Astrocyte (in vitro differentiated cells and primary cell): ENCODE data around the gene TDRD12. TPM values are rescaled to one million over a fixed set of nuclear protein-coding genes. Genes with fewer than 3 reads are reported as not detected.

Experiments
- DNase-seq: peaks from one replicate; pipeline ENCODE4 v3.0.0-alpha.2; 2010; ENCODE audit warnings: low read depth
- FAIRE-seq: peaks from 2 replicates; lab custom pipeline; 2011; peaks lifted over from hg19 to GRCh38; lab: Jason Lieb, UNC
- H2AFZ ChIP-seq: 2 replicates; pipeline ENCODE4 v1.6.0; 2012; ENCODE audit warnings: low read depth, low read length, inconsistent platforms
- H3K27ac ChIP-seq: 2 replicates; pipeline ENCODE4 v1.5.1; 2011; ENCODE audit warnings: low read depth, low read length, inconsistent platforms
- H3K27me3 ChIP-seq: 2 replicates; pipeline ENCODE4 v1.6.0; 2011; ENCODE audit warnings: low read length, inconsistent platforms; ENCODE audit not compliant: insufficient read depth
- H3K36me3 ChIP-seq: 2 replicates; pipeline ENCODE4 v1.5.1; 2011; ENCODE audit warnings: low read length, inconsistent platforms; ENCODE audit not compliant: insufficient read depth
- H3K4me1 ChIP-seq: 2 replicates; pipeline ENCODE4 v1.5.1; 2011; ENCODE audit warnings: low read length, inconsistent platforms; ENCODE audit not compliant: insufficient read depth
- H3K4me2 ChIP-seq: 2 replicates; pipeline ENCODE4 v1.6.0; 2012; ENCODE audit warnings: low read length, inconsistent platforms
- H3K4me3 ChIP-seq: 2 replicates; pipeline ENCODE4 v1.5.1; 2011; ENCODE audit warnings: low read depth, mild to moderate bottlenecking, low read length, inconsistent platforms; ENCODE audit not compliant: insufficient read depth
- H3K79me2 ChIP-seq: 2 replicates; pipeline ENCODE4 v1.6.0; 2012; ENCODE audit warnings: mild to moderate bottlenecking, low read length, inconsistent platforms; ENCODE audit not compliant: insufficient read depth
- H3K9ac ChIP-seq: 2 replicates; pipeline ENCODE4 v1.6.0; 2012; ENCODE audit warnings: mild to moderate bottlenecking, low read length, inconsistent platforms
- H3K9me3 ChIP-seq: 2 replicates; pipeline ENCODE4 v1.5.1; 2012; ENCODE audit warnings: low read depth, mild to moderate bottlenecking, low read length, inconsistent platforms; ENCODE audit not compliant: insufficient read depth
- H4K20me1 ChIP-seq: 2 replicates; pipeline ENCODE4 v1.6.0; 2012; ENCODE audit warnings: low read length, inconsistent platforms; ENCODE audit not compliant: insufficient read depth
- H3K27ac Mint-ChIP-seq: one replicate; pipeline ENCODE4 v1.8.0; 2021; ENCODE audit warnings: mild to moderate bottlenecking, mixed read lengths; ENCODE audit not compliant: unreplicated experiment
- H3K27me3 Mint-ChIP-seq: one replicate; pipeline ENCODE4 v1.8.0; 2021; ENCODE audit warnings: low read depth, mixed read lengths; ENCODE audit not compliant: unreplicated experiment
- H3K36me3 Mint-ChIP-seq: one replicate; pipeline ENCODE4 v1.8.0; 2021; ENCODE audit warnings: low read depth, mixed read lengths; ENCODE audit not compliant: unreplicated experiment
- H3K4me1 Mint-ChIP-seq: one replicate; pipeline ENCODE4 v1.8.0; 2021; ENCODE audit warnings: low read depth, mixed read lengths; ENCODE audit not compliant: unreplicated experiment
- H3K4me3 Mint-ChIP-seq: one replicate; pipeline ENCODE4 v1.8.0; 2021; ENCODE audit warnings: mild to moderate bottlenecking, moderate library complexity, mixed read lengths; ENCODE audit not compliant: unreplicated experiment
- H3K9me3 Mint-ChIP-seq: one replicate; pipeline ENCODE4 v1.8.0; 2021; ENCODE audit warnings: mild to moderate bottlenecking, mixed read lengths; ENCODE audit not compliant: unreplicated experiment
- EZH2 ChIP-seq: IDR thresholded peaks from 2 replicates; pipeline ENCODE4 v1.6.1; 2012; ENCODE audit warnings: mild to moderate bottlenecking, low read length, inconsistent platforms; ENCODE audit not compliant: insufficient read depth
- total RNA-seq: library from RNA; stranded (reverse); gene quantifications from 2 replicates; pipeline ENCODE4 v1.2.1, GENCODE V29; 2021
- TF ChIP-seq, protein P1 (sequence below): IDR thresholded peaks from 2 replicates; pipeline ENCODE4 v1.5.1; 2011; ENCODE audit warnings: low read depth, mild to moderate bottlenecking, inconsistent platforms, low read length, moderate library complexity; ENCODE audit not compliant: insufficient read depth

TDRD12 gene
- total RNA-seq, 1 donor from 2014 or later: not detected

DNA sequence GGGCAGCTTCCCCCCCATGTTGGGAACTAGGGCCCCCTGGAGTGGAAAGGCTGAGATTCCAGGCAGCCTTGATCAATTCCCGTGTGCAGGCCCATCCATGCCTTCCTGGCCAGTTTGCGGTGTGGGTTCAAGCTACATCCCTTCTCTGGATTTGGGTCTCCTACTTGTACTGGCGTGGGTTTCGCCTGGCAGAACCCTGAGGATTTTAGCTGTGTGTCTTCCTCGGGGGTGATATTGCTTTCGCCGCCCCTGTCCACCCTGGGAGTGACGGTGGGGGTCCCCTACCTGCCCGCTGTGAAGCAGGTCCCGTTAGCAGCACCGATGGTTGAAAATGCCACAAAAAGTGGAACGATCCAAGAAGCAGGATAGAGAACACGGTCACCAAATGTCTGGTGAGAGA, 138.6 kb downstream of the TDRD12 start:
- no peak overlapping the region for H3K27ac Mint-ChIP-seq
- no peaks in the 10 kb centered on the region for H3K79me2 ChIP-seq
- no peaks in the 10 kb centered on the region for H3K27me3 ChIP-seq
- H3K27ac ChIP-seq: no peak overlapping the region
- H3K4me1 Mint-ChIP-seq: no peaks in the 10 kb centered on the region
- no peak overlapping the region for H3K4me3 ChIP-seq
- H3K4me1 ChIP-seq: no peaks in the 10 kb centered on the region
- H3K9me3 Mint-ChIP-seq: no peaks in the 10 kb centered on the region
- H3K36me3 Mint-ChIP-seq: peaks cover 2% of the 10 kb centered on the region
- no peak for TF ChIP-seq EZH2
- FAIRE-seq (no peak), DNase-seq (no peak)
- H3K9ac ChIP-seq: no peak overlapping the region
- no peaks in the 10 kb centered on the region for H4K20me1 ChIP-seq
- no peaks in the 10 kb centered on the region for H3K36me3 ChIP-seq
- no peaks in the 10 kb centered on the region for H3K9me3 ChIP-seq
- no peak overlapping the region for H3K4me3 Mint-ChIP-seq
- H3K27me3 Mint-ChIP-seq: no peaks in the 10 kb centered on the region
- H3K4me2 ChIP-seq: no peak overlapping the region
- no peak overlapping the region for H2AFZ ChIP-seq

DNA sequence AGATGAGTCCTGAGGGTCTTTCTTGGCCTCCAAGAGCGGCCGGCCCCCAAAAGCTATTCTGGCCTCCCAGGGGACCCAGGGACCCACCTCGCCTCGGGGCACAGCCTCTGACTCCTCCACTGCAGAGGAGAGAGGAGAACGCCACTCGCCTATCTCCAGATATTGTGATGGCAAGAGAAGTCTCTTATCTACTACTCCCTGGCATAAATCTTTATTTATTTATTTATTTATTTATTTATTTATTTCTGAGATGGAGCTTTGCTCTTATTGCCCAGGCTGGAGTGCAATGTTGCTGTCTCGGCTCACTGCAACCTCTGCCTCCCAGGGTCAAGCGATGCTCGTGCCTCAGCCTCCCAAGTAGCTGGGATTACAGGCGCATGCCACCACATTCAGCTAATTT, 139.0 kb downstream of the TDRD12 start:
- H3K4me2 ChIP-seq: no peak overlapping the region
- no peaks in the 10 kb centered on the region for H3K9me3 ChIP-seq
- no peak overlapping the region for H3K9ac ChIP-seq
- Mint-ChIP-seq H3K9me3 (no peaks in the 10 kb centered on the region), H3K27me3 (no peaks in the 10 kb centered on the region), H3K4me3 (no peak overlapping the region), H3K27ac (no peak overlapping the region), H3K4me1 (no peaks in the 10 kb centered on the region), H3K36me3 (peaks cover 2% of the 10 kb centered on the region)
- no peak overlapping the region for H3K27ac ChIP-seq
- H3K36me3 ChIP-seq: no peaks in the 10 kb centered on the region
- no peak for TF ChIP-seq EZH2
- TF ChIP-seq, protein P1, sequence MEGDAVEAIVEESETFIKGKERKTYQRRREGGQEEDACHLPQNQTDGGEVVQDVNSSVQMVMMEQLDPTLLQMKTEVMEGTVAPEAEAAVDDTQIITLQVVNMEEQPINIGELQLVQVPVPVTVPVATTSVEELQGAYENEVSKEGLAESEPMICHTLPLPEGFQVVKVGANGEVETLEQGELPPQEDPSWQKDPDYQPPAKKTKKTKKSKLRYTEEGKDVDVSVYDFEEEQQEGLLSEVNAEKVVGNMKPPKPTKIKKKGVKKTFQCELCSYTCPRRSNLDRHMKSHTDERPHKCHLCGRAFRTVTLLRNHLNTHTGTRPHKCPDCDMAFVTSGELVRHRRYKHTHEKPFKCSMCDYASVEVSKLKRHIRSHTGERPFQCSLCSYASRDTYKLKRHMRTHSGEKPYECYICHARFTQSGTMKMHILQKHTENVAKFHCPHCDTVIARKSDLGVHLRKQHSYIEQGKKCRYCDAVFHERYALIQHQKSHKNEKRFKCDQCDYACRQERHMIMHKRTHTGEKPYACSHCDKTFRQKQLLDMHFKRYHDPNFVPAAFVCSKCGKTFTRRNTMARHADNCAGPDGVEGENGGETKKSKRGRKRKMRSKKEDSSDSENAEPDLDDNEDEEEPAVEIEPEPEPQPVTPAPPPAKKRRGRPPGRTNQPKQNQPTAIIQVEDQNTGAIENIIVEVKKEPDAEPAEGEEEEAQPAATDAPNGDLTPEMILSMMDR: no peak
- no peak overlapping the region for H2AFZ ChIP-seq
- no peaks in the 10 kb centered on the region for H4K20me1 ChIP-seq
- DNase-seq (no peak), FAIRE-seq (no peak)
- no peaks in the 10 kb centered on the region for H3K79me2 ChIP-seq
- H3K27me3 ChIP-seq: no peaks in the 10 kb centered on the region
- H3K4me1 ChIP-seq: no peaks in the 10 kb centered on the region
- H3K4me3 ChIP-seq: no peak overlapping the region

DNA sequence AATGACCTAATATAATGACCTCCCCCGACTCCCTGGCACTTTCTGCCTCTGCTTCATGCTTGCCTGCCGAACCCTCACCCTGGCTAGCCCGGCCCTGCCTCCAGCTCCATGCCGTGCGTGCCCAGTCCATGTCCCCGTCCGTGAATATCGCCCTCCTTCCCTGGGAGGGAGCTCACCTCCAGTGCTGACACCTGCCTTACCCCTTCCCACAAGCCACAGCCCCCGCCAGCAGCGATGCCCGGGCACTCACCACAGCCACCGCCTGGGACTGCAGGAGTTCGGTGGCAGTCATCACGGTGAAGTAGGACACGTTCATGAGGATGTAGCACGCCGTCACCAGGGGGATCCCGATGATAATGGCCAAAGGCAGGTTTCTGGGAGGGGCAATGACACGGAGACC, 140.0 kb downstream of the TDRD12 start:
- H3K27ac Mint-ChIP-seq: no peak overlapping the region
- no peaks in the 10 kb centered on the region for H3K4me1 ChIP-seq
- H2AFZ ChIP-seq: no peak overlapping the region
- H3K79me2 ChIP-seq: no peaks in the 10 kb centered on the region
- H3K4me1 Mint-ChIP-seq: no peaks in the 10 kb centered on the region
- no peaks in the 10 kb centered on the region for H3K27me3 ChIP-seq
- no peaks in the 10 kb centered on the region for H4K20me1 ChIP-seq
- FAIRE-seq (no peak), DNase-seq (no peak)
- no peak overlapping the region for H3K9ac ChIP-seq
- no peak overlapping the region for H3K4me3 Mint-ChIP-seq
- no peak overlapping the region for H3K27ac ChIP-seq
- H3K36me3 Mint-ChIP-seq: no peaks in the 10 kb centered on the region
- H3K4me3 ChIP-seq: no peak overlapping the region
- no peaks in the 10 kb centered on the region for H3K27me3 Mint-ChIP-seq
- H3K9me3 ChIP-seq: no peaks in the 10 kb centered on the region
- no peak for TF ChIP-seq EZH2
- TF ChIP-seq, protein P1: no peak
- no peaks in the 10 kb centered on the region for H3K36me3 ChIP-seq
- H3K4me2 ChIP-seq: no peak overlapping the region
- no peaks in the 10 kb centered on the region for H3K9me3 Mint-ChIP-seq
